Measurements from ENCODE around the gene ZNF416. TPM values are rescaled to one million over a fixed set of nuclear protein-coding genes. Genes with fewer than 3 reads are reported as not detected.

The ZNF416 gene
- total and polyA plus RNA-seq, 2 experiments from 2014 or later, result 4.3 to 11.9 TPM

DNA sequence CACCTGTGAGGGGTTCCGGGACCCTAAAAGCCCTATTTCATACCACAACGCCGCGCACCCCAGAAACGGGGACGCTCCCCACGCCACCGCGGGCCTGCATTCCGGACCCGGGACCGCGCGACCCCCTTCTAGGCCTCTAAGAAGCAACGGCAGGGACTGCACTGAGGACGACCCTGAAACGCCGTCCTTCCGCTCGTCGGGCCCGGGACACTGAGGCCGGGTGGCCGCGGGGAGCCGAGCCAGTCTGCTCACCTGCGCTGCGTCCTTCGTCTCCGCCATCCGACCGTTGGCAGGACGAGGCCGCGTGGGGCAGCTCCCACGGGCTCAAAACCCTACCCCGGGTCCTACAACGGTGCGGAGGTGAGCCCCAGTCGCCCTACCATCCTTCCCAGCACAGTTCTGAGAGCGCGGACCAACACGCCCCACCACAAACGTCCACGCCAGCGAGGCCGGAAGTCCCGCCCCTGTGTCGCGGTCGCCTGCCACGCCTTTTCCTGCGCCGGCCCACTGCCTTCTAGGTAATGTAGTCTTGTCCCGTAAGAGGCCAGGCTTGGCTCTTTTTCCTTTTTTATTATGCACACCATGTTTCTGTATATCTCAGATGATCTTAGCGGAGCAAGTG is 19.2 kb downstream of the ZNF416 start, which contains the start of gene ZNF550:
ZNF550 (minus strand) TSS at position 460 of the 622 bp plus-strand sequence; CDS start at position 279, 181 bp downstream.
- Mint-ChIP-seq H3K27ac (peak within 1 kb of the TSS; percentile 93), H3K9me3 (peaks cover 49% of the 10 kb centered on the region), H3K27me3 (ENCODE audit: insufficient read depth, low read depth, poor library complexity) (no peaks in the 10 kb centered on the region), H3K4me1 (peaks cover 11% of the 10 kb centered on the region), H3K36me3 (ENCODE audit: low read depth) (peaks cover 44% of the 10 kb centered on the region), H3K4me3 (peak within 1 kb of the TSS; percentile 99)
- Histone ChIP-seq H3K36me3 (ENCODE audit: insufficient read depth) (peaks cover 18% of the 10 kb centered on the region; the same call in 1 of the 2 replicates), H3F3A (replicated peaks; ENCODE audit: low read depth) (no peaks in the 10 kb centered on the region), H3K9me2 (ENCODE audit: insufficient read depth) (peaks cover 8% of the 10 kb centered on the region; the same call in 1 of the 2 replicates), H3K4me1 (ENCODE audit: insufficient read depth) (peaks cover 6% of the 10 kb centered on the region), H2AFZ (peak within 1 kb of the TSS; percentile 99), H3K4me3 (peak within 1 kb of the TSS; percentile 96), H3K79me2 (replicated peaks; ENCODE audit: insufficient read depth) (peaks cover 22% of the 10 kb centered on the region), H3K4me2 (peak within 1 kb of the TSS; percentile 96), H4K20me1 (replicated peaks; ENCODE audit: insufficient read depth) (peaks cover 4% of the 10 kb centered on the region), H3K27ac (ENCODE audit: low read depth) (peak within 1 kb of the TSS; percentile 69; the same call in 1 of the 2 replicates), H3K27me3 (ENCODE audit: insufficient read depth) (no peaks in the 10 kb centered on the region)
- TF ChIP-seq POLR2AphosphoS5 (IDR thresholded peaks at IDR 0.05; ENCODE audit: low read depth), result peak; percentile 95
- TF ChIP-seq JUNB (IDR thresholded peaks at IDR 0.05; ENCODE audit: unreplicated experiment), result no peak
- TF ChIP-seq STAT1 (IDR thresholded peaks at IDR 0.05; ENCODE audit: unreplicated experiment), result no peak
- TF ChIP-seq CREB1 (CRISPR knock-in tag; IDR thresholded peaks at IDR 0.05; ENCODE audit: low read depth), result peak; percentile 92
- TF ChIP-seq, protein P1, sequence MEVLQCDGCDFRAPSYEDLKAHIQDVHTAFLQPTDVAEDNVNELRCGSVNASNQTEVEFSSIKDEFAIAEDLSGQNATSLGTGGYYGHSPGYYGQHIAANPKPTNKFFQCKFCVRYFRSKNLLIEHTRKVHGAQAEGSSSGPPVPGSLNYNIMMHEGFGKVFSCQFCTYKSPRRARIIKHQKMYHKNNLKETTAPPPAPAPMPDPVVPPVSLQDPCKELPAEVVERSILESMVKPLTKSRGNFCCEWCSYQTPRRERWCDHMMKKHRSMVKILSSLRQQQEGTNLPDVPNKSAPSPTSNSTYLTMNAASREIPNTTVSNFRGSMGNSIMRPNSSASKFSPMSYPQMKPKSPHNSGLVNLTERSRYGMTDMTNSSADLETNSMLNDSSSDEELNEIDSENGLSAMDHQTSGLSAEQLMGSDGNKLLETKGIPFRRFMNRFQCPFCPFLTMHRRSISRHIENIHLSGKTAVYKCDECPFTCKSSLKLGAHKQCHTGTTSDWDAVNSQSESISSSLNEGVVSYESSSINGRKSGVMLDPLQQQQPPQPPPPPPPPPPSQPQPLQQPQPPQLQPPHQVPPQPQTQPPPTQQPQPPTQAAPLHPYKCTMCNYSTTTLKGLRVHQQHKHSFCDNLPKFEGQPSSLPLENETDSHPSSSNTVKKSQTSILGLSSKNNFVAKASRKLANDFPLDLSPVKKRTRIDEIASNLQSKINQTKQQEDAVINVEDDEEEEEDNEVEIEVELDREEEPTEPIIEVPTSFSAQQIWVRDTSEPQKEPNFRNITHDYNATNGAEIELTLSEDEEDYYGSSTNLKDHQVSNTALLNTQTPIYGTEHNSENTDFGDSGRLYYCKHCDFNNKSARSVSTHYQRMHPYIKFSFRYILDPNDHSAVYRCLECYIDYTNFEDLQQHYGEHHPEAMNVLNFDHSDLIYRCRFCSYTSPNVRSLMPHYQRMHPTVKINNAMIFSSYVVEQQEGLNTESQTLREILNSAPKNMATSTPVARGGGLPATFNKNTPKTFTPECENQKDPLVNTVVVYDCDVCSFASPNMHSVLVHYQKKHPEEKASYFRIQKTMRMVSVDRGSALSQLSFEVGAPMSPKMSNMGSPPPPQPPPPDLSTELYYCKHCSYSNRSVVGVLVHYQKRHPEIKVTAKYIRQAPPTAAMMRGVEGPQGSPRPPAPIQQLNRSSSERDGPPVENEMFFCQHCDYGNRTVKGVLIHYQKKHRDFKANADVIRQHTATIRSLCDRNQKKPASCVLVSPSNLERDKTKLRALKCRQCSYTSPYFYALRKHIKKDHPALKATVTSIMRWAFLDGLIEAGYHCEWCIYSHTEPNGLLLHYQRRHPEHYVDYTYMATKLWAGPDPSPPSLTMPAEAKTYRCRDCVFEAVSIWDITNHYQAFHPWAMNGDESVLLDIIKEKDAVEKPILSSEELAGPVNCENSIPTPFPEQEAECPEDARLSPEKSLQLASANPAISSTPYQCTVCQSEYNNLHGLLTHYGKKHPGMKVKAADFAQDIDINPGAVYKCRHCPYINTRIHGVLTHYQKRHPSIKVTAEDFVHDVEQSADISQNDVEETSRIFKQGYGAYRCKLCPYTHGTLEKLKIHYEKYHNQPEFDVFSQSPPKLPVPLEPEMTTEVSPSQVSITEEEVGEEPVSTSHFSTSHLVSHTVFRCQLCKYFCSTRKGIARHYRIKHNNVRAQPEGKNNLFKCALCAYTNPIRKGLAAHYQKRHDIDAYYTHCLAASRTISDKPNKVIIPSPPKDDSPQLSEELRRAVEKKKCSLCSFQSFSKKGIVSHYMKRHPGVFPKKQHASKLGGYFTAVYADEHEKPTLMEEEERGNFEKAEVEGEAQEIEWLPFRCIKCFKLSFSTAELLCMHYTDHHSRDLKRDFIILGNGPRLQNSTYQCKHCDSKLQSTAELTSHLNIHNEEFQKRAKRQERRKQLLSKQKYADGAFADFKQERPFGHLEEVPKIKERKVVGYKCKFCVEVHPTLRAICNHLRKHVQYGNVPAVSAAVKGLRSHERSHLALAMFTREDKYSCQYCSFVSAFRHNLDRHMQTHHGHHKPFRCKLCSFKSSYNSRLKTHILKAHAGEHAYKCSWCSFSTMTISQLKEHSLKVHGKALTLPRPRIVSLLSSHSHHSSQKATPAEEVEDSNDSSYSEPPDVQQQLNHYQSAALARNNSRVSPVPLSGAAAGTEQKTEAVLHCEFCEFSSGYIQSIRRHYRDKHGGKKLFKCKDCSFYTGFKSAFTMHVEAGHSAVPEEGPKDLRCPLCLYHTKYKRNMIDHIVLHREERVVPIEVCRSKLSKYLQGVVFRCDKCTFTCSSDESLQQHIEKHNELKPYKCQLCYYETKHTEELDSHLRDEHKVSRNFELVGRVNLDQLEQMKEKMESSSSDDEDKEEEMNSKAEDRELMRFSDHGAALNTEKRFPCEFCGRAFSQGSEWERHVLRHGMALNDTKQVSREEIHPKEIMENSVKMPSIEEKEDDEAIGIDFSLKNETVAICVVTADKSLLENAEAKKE (CRISPR knock-in tag; IDR thresholded peaks at IDR 0.05), result no peak
- TF ChIP-seq, protein P2, sequence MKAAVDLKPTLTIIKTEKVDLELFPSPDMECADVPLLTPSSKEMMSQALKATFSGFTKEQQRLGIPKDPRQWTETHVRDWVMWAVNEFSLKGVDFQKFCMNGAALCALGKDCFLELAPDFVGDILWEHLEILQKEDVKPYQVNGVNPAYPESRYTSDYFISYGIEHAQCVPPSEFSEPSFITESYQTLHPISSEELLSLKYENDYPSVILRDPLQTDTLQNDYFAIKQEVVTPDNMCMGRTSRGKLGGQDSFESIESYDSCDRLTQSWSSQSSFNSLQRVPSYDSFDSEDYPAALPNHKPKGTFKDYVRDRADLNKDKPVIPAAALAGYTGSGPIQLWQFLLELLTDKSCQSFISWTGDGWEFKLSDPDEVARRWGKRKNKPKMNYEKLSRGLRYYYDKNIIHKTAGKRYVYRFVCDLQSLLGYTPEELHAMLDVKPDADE (IDR thresholded peaks at IDR 0.05), result peak; percentile 94
- DNase-seq (ENCODE audit: low spot score), result peak; percentile 91
- ATAC-seq, result peak; percentile 98
